SU-DHL-6 (cell line): ENCODE results near the gene KLF11.

ENCODE experiments used
- H2AFZ ChIP-seq: fragments of 200-600 bp; sonication (generic); 2 replicates; pipeline ENCODE4 v1.6.1; 2014; ENCODE audit warnings: low read depth, mild to moderate bottlenecking, moderate library complexity, mixed read lengths, antibody characterized with exemption, low read length; ENCODE audit not compliant: severe bottlenecking
- H3F3A ChIP-seq: fragments of 200-600 bp; shearing (Covaris generic); 2 replicates; pipeline ENCODE4 v1.6.0; 2016; ENCODE audit warnings: antibody characterized with exemption, mild to moderate bottlenecking; ENCODE audit not compliant: insufficient read depth
- H3K27ac ChIP-seq: fragments of 200-600 bp; sonication (generic); 2 replicates; pipeline ENCODE4 v1.5.1; 2016; ENCODE audit warnings: low read depth, mild to moderate bottlenecking, low read length, moderate library complexity, mixed read lengths
- H3K27me3 ChIP-seq: fragments of 200-600 bp; sonication (generic), shearing (Covaris generic); 2 replicates; pipeline ENCODE4 v1.6.0; 2014; ENCODE audit warnings: mild to moderate bottlenecking, low read length
- H3K36me3 ChIP-seq: fragments of 200-600 bp; sonication (generic); 2 replicates; pipeline ENCODE4 v1.6.1; 2014; ENCODE audit warnings: mild to moderate bottlenecking, low read length, mixed read lengths
- H3K4me2 ChIP-seq: fragments of 300-600, 200-600 bp; shearing (Covaris generic), sonication (generic); 2 replicates; pipeline ENCODE4 v1.6.0; 2014; ENCODE audit warnings: low read length, low read depth, mild to moderate bottlenecking; ENCODE audit not compliant: poor library complexity, severe bottlenecking
- H3K4me3 ChIP-seq: fragments of 200-600 bp; sonication (generic); 2 replicates; pipeline ENCODE4 v1.5.1; 2014; ENCODE audit warnings: antibody characterized with exemption, low read length, mild to moderate bottlenecking, mixed read lengths; ENCODE audit not compliant: insufficient read depth, poor library complexity, severe bottlenecking
- H3K79me2 ChIP-seq: fragments of 200-600 bp; sonication (generic); 2 replicates; pipeline ENCODE4 v1.6.1; 2014; ENCODE audit warnings: mild to moderate bottlenecking, low read length, moderate library complexity; ENCODE audit not compliant: insufficient read depth
- H3K9ac ChIP-seq: fragments of 200-600 bp; sonication (generic); 2 replicates; pipeline ENCODE4 v1.7.0; 2014; ENCODE audit warnings: mild to moderate bottlenecking, low read length
- H3K9me2 ChIP-seq: fragments of 200-600 bp; sonication (generic); replicated peaks from 2 replicates; pipeline ENCODE4 v1.6.1; 2014; ENCODE audit warnings: low read length; ENCODE audit not compliant: insufficient read depth
- H3K9me3 ChIP-seq: fragments of 200-600 bp; sonication (generic); 2 replicates; pipeline ENCODE4 v1.6.1; 2014; ENCODE audit warnings: low read length, mixed read lengths; ENCODE audit not compliant: insufficient read depth
- H4K20me1 ChIP-seq: fragments of 200-600 bp; sonication (generic); 2 replicates; pipeline ENCODE4 v1.6.1; 2014; ENCODE audit warnings: low read depth, mild to moderate bottlenecking, antibody characterized with exemption, low read length, moderate library complexity, mixed read lengths
- EZH2phosphoT487 ChIP-seq: fragments of 200-600 bp; sonication (generic), shearing (Covaris generic); conservative IDR thresholded peaks from 2 replicates; pipeline ENCODE4 v1.6.1; 2018; ENCODE audit warnings: mild to moderate bottlenecking, antibody characterized with exemption, low read length, moderate library complexity, mixed read lengths
- TF ChIP-seq, protein P1 (sequence below): fragments of 200-600 bp; sonication (generic); IDR thresholded peaks from one replicate; pipeline ENCODE4 v1.5.1; 2017; ENCODE audit warnings: antibody characterized with exemption, mild to moderate bottlenecking, low read length, moderate library complexity; ENCODE audit not compliant: insufficient read depth, poor library complexity, severe bottlenecking

KLF11 gene

DNA sequence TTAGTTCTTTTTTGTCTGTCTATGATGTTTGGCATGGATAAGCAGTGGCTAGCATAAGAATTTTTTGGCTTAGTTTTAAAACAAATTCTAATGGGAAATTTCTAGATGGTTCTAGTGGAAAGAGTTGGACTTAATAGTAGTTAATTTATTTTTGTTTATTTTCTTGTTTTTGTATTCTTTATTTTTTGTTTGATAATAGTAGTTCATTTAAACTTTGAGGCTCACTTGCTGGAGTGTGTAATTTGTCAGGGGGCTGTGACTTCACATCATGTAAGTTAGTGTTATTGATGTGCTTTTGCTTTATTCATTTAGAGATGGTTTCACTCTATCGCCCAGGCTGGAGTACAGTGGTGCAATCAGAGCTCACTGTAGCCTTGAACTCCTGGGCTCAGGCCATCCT lies 43.7 kb upstream of the KLF11 start:
- TF ChIP-seq, protein P1, sequence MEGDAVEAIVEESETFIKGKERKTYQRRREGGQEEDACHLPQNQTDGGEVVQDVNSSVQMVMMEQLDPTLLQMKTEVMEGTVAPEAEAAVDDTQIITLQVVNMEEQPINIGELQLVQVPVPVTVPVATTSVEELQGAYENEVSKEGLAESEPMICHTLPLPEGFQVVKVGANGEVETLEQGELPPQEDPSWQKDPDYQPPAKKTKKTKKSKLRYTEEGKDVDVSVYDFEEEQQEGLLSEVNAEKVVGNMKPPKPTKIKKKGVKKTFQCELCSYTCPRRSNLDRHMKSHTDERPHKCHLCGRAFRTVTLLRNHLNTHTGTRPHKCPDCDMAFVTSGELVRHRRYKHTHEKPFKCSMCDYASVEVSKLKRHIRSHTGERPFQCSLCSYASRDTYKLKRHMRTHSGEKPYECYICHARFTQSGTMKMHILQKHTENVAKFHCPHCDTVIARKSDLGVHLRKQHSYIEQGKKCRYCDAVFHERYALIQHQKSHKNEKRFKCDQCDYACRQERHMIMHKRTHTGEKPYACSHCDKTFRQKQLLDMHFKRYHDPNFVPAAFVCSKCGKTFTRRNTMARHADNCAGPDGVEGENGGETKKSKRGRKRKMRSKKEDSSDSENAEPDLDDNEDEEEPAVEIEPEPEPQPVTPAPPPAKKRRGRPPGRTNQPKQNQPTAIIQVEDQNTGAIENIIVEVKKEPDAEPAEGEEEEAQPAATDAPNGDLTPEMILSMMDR: no peak
- no peak for TF ChIP-seq EZH2phosphoT487
- Histone ChIP-seq H3K27ac (no peak overlapping the region), H3K4me3 (no peak overlapping the region), H3K79me2 (no peaks in the 10 kb centered on the region), H3K9me3 (no peaks in the 10 kb centered on the region), H3K4me2 (no peak overlapping the region), H2AFZ (no peak overlapping the region), H3K9ac (no peak overlapping the region), H4K20me1 (no peaks in the 10 kb centered on the region), H3K27me3 (no peaks in the 10 kb centered on the region), H3K36me3 (no peaks in the 10 kb centered on the region), H3F3A (no peaks in the 10 kb centered on the region), H3K9me2 (no peaks in the 10 kb centered on the region)

DNA sequence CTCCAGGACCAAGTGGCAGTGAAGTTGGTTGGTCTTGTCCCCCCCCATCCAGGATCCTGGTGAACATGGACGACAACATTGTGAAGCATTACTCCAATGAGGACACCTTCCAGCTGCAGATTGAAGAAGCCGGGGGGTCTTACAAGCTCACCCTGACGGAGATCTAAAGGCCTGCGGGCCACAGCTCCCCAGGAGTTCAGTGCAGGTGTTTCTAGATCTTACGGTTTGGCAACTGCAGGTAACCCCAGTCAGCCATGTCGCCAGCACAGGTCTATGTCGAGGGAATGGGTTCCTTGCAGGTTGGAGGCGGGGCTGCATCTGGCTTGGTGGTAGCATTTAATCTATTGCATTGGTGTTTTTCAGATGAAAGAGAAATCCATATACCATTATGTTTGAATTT lies 42.8 kb upstream of the KLF11 start:
- Histone ChIP-seq H3K27ac (no peak overlapping the region), H2AFZ (no peak overlapping the region), H3K79me2 (no peaks in the 10 kb centered on the region), H3K9ac (no peak overlapping the region), H3K4me2 (no peak overlapping the region), H3K9me2 (no peaks in the 10 kb centered on the region), H4K20me1 (no peaks in the 10 kb centered on the region), H3F3A (no peaks in the 10 kb centered on the region), H3K27me3 (no peaks in the 10 kb centered on the region), H3K9me3 (no peaks in the 10 kb centered on the region), H3K36me3 (no peaks in the 10 kb centered on the region), H3K4me3 (no peak overlapping the region)
- TF ChIP-seq, protein P1: no peak
- no peak for TF ChIP-seq EZH2phosphoT487

DNA sequence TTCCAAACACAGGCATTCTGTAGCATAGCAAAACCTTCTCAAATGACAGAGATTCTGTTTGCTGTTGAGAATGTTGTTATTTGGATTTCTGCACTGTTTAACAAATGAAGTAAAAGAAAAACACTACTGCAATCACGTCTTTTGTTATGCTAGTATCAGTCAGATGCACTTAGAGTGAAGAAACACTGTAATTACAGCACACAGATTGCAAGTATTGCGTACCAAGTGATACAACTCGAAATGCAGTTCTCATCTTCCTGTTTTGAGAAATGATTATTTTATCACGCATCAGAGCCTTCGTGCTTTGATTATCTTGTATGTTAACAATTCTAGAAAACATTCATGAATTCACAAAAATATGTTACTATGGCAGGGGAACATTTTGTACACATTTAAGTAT lies 41.8 kb upstream of the KLF11 start:
- Histone ChIP-seq H3K4me2 (no peak overlapping the region), H3K4me3 (no peak overlapping the region), H3K27me3 (no peaks in the 10 kb centered on the region), H3K9me3 (no peaks in the 10 kb centered on the region), H3K79me2 (no peaks in the 10 kb centered on the region), H4K20me1 (no peaks in the 10 kb centered on the region), H3K9me2 (no peaks in the 10 kb centered on the region), H3K9ac (no peak overlapping the region), H3K27ac (no peak overlapping the region), H2AFZ (no peak overlapping the region), H3F3A (no peaks in the 10 kb centered on the region), H3K36me3 (no peaks in the 10 kb centered on the region)
- TF ChIP-seq, protein P1: no peak
- no peak for TF ChIP-seq EZH2phosphoT487

DNA sequence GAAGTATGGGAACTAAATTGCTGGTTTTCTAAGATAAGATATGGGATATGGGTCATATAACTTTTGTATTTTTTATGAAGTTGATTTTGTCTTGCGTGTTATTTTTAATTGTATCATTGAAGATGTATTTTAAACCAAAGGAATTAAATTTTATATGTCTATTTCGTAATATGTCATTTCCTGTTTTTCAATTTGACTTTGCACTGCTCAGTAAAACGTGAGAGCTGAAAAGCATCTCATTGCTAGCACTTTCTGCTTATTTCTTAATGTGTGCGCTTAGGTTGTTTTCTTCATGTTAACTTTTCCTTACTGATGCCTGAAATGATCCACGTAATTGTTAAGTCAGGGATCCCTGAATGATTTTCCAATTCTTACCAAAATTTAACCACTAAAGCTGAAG lies 41.2 kb upstream of the KLF11 start:
- Histone ChIP-seq H3K27ac (no peak overlapping the region), H3K4me3 (no peak overlapping the region), H4K20me1 (no peaks in the 10 kb centered on the region), H3K9me3 (no peaks in the 10 kb centered on the region), H3K9me2 (no peaks in the 10 kb centered on the region), H3K9ac (no peak overlapping the region), H3F3A (no peaks in the 10 kb centered on the region), H2AFZ (no peak overlapping the region), H3K4me2 (no peak overlapping the region), H3K36me3 (no peaks in the 10 kb centered on the region), H3K27me3 (no peaks in the 10 kb centered on the region), H3K79me2 (no peaks in the 10 kb centered on the region)
- TF ChIP-seq EZH2phosphoT487: no peak
- TF ChIP-seq, protein P1: no peak
